Hematopoietic multipotent progenitor cell treated with erythropoietin and hydrocortisone succinate and interleukin-3 and kit ligand, for 15 days (in vitro differentiated cells): ENCODE results near the gene MAN2A2.
"Not testable (repeated sequence)": the region's sequence is repeated elsewhere in the genome, so short reads cannot be mapped to it uniquely, and the experiment has no call there.

Experiments used
- DNase-seq: peaks from one replicate; pipeline ENCODE4 v3.0.0-alpha.2; 2015; ENCODE audit warnings: low spot score

Gene MAN2A2

GRCh38 chr15:90871716-90872485, 31.2 kb upstream of the MAN2A2 start:
- DNase-seq = peak; percentile 59

GRCh38 chr15:90872486-90873184, 30.5 kb upstream of the MAN2A2 start:
- DNase-seq = peak; percentile 35

- DNase-seq = no peak
These were observed 29.6 kb upstream of the MAN2A2 start for GRCh38 chr15:90873488-90873997.

GRCh38 chr15:90873998-90874605, 29.0 kb upstream of the MAN2A2 start:
- no peak for DNase-seq

GRCh38 chr15:90874986-90875385, 28.1 kb upstream of the MAN2A2 start:
- DNase-seq = not testable (repeated sequence)

- no peak for DNase-seq
These were observed 27.5 kb upstream of the MAN2A2 start for GRCh38 chr15:90875549-90875981.

GRCh38 chr15:90876046-90876445, 27.1 kb upstream of the MAN2A2 start:
- DNase-seq = no peak

- DNase-seq = no peak
These were observed 26.5 kb upstream of the MAN2A2 start for GRCh38 chr15:90876512-90877170.

- no peak for DNase-seq
These were observed 25.8 kb upstream of the MAN2A2 start for GRCh38 chr15:90877315-90877714.

- DNase-seq = no peak
These were observed 25.1 kb upstream of the MAN2A2 start for GRCh38 chr15:90877996-90878395.

GRCh38 chr15:90878660-90879059, 24.4 kb upstream of the MAN2A2 start:
- no peak for DNase-seq

- DNase-seq = no peak
These were observed 23.3 kb upstream of the MAN2A2 start for GRCh38 chr15:90879730-90880366.

GRCh38 chr15:90880381-90881145, 22.5 kb upstream of the MAN2A2 start:
- DNase-seq = no peak

GRCh38 chr15:90881181-90881977, 21.7 kb upstream of the MAN2A2 start:
- no peak for DNase-seq

GRCh38 chr15:90881978-90882721, 21.0 kb upstream of the MAN2A2 start:
- no peak for DNase-seq

GRCh38 chr15:90882781-90883525, 20.1 kb upstream of the MAN2A2 start:
- DNase-seq = no peak

- DNase-seq = no peak
These were observed 19.6 kb upstream of the MAN2A2 start for GRCh38 chr15:90883526-90883975.

- no peak for DNase-seq
These were observed 19.0 kb upstream of the MAN2A2 start, which contains the start of gene FES for GRCh38 chr15:90883976-90884718. FES (plus strand) TSS chr15:90884504; CDS start chr15:90885046, 542 bp downstream.
